TTC549 (cell line): ENCODE measurements around the gene SRMS.

Experiments used
- FAIRE-seq: peaks from 2 replicates; lab custom pipeline; 2012; peaks lifted over from hg19 to GRCh38; lab: Jason Lieb, UNC

SRMS gene

DNA sequence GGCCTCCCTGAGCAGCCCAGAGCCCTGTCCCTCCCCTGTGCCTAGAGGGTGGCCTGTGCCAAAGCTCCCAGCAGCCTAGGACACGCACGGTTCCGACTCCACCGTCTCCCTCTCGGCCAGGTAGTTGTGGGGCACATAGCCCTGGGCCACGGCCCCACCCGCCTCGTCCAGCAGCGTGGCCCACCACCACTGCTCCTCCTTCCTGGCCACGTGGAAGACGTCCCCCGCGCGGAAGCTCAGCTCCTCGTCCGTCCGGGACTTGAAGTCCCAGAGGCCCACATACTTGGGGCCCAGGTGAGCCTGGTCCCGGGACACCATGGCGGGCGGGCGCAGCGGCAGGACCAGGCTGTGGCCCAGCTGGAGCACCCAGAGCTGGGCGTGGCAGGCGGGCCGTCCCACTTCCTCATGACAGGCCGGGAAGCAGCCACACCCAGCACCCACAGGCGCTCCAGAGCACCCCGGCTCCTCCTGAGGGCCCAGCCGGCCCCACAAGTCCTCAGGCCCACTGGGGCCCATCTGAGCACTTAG lies 10.5 kb downstream of the SRMS start, which contains the start of gene PTK6:
PTK6 (minus strand) TSS at position 380 of the 528 bp plus-strand sequence; CDS start at position 318, 62 bp downstream.
- no peak for FAIRE-seq

DNA sequence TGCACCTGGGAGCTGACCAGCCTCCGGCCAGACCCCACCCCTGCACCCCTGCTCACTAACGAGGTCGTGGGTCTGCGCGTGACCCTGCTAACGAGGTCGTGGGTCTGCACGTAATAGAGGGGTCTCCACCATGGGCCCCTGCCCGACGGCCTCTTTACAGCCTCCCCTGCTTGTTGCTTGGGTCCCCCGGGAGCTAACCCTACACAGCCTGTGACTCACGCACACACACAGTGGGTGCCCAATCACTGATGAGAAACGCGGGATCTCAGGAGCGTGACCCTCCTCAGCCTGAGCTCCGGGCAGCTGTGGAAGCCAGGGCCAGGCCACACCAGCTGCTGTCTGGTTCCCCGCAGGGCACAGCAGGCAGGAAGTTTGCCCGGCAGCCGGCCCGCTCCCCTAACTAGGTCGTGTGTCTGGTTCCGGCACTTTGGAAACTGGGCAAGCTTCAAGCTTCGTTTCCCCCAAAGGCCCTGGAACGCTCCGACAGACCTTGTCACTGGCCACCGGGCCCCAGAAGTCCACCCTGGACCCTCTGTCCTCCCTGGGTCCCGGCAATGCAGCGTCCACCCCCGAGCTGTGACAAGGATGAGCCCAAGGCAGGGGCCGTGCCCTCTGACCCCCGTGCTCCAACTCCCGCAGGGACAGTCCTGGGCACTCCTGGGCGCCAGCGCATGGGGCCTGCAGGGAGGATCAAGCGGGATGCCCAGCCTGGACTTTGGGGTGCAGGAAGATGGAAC lies 11.1 kb downstream of the SRMS start:
- no peak for FAIRE-seq

DNA sequence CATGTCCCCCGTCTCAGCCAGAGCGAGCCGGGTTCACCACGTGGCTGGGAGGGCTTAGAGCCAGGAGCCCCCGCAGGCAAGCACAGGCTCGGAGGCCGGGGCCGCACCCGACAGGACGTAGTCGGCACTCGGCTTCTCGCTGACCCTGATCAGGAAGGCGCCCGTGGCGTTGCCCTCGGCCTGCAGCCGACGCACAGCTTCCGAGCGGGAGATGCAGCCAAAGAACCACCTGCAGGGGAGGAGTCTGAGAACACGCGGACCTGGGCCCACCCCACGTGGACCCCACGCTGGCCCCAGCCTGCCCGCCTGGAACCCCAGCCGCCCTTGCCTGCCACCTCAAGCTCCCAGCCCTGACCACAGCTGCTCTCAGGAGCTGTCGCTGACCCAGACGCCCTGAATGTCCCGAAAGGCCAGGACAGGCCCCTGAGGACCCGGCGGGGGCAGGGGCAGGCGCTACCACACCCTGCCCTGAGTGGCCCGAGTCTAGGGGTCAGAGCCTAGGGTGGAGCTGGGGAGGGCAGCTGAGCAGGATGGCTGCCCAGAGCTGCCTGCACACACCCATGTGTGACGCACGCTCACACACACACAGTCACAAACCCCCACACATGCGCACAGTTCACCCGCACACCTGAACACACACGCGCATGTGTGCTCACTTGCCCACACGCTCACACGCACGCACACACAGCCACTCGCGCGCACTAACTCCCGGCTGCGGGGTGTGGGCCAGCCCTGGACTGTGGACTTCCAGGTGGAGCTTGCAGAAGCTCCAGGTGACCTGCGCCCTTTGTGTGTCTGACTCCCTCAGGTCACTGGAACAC lies 12.5 kb downstream of the SRMS start:
- no peak for FAIRE-seq

DNA sequence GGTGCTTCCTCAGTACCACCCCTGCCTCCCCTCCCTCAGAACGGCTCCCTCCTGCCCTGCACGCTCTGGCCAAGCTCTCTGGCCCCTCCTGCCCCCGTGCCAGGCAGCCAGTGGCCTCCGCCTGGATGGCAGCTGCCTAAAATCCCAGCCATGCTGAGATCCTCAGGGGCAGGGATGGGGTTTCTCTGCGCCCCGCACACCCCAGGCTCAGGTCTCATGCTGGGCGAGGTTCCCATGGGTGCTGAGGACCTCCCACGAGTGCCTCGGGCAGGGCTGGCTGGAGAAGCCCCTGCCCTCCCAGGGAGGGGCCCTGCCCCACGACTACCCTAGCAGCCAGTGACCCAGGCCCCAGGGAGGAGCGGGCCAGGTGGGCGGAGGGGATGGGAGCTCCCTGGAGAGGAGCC lies 13.1 kb downstream of the SRMS start:
- no peak for FAIRE-seq

DNA sequence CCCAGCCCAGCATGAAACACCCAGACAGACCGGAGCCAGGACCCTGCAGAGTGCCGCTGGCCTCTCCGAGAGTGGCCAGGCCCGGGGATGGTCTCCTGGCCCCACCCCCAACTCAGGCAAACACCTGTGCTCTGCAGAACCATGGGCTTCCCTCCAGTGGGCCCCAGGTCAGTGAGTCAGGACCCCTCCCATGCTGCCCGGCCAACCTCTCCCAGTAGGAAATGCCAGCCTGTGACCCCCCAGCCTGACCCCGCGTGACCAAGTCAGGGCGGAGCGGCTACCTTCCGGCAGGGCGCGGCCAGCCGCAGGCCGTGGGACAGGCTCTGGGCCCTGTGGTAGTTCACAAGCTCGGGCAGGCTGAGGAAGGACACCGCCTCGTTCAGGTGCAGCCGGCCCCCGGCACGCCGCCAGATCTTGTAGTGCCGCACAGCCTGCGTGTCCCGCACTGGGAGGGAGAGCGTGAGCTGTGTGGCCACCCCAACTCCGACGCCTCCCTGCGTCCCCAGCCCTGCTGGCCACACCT lies 13.6 kb downstream of the SRMS start:
- FAIRE-seq: no peak

DNA sequence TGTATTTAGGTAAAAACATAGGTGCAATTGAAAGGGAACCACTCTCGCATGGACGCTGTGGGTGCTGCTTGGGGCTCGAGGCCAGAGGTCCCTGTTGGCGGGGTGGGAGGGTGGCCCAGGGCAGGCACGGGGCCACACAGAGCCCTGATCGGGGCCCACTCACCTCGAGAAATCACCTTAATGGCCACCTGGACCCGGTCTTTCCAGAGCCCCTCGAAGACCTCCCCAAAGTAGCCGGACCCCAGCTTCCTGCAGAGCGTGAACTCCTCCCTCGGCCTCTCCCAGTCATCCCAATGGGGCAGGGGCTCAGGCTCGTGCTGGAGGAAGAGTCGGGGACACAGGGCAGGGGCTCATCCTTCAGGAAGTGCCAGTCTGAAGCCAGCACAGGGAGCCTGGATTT lies 14.2 kb downstream of the SRMS start:
- no peak for FAIRE-seq

DNA sequence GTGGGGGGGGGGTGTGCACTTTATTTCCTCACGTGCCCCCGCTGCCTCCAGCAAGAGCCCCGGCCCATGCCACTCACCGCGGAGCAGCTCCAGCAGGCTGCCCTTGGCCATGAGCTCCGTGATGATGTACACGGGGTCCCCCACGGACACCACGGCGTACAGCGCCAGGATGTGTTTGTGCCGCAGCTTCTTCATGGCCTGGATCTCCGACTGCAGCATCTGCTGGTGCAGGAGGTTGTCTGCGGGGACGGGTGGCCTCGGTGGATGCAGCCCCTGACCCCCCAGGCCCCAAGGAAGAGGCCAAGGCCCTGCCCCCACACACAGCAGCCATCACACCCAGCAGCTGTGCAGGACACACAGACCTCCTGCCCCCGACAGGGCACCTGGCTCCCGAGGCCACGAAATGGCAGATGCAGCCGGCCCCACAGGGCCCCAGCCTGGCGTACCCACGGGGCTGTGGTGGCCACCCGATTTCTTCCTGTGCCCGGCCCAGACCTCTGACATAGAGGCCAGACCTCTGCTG lies 15.0 kb downstream of the SRMS start:
- FAIRE-seq: no peak

DNA sequence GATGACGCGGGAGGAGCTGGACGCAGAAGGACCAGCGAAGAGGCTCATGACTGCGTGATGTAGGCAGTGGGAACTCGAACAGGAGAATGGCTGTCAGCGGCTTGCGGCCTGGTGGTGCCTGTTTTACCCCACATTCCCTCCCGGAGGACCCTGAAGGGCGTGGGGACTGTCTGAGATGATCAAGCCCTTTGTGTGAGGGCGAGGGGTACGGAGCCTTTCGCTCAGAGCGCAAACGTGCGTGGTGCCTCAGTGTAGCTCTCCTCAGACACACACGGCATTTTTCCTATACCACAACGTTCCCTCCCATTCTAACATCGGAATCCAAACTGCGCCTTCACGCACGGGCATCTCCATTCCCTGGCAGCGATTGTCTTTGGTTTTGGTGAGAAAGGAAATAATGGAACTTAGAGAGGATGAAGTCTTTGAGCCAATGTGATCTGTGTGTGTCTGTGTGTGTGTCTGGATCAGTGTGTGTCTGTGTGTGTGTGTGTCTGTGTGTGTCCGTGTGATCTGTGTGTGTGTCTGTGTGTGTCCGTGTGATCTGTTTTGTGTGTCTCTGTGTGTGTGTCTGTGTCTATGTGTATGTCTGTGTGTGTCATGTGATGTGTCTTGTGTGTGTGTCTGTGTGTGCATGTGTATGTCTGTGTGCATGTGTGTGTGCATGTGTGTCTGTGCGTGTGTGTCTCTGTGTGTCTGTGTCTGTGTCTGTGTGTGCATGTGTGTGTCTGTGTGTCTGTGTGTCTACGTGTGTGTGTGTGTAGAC lies 15.7 kb downstream of the SRMS start:
- FAIRE-seq: no peak

DNA sequence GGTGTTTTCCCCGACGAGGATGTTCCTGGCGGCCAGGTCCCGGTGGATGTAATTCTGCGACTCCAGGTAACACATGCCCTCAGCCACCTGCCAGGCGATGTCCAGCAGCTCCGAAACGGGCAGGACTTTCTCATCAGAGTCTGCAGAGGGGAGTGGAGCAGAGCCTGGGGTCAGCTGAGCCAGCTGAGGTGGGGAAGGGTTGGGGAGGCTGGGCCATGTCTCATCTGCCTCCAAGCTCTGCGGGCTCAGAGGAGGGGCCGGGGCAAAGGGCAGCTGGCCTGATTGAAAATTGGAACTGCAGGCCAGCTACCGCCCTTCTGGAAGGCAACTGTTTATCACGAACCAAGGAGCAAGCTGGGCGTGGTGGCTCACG lies 16.8 kb downstream of the SRMS start:
- FAIRE-seq: no peak

DNA sequence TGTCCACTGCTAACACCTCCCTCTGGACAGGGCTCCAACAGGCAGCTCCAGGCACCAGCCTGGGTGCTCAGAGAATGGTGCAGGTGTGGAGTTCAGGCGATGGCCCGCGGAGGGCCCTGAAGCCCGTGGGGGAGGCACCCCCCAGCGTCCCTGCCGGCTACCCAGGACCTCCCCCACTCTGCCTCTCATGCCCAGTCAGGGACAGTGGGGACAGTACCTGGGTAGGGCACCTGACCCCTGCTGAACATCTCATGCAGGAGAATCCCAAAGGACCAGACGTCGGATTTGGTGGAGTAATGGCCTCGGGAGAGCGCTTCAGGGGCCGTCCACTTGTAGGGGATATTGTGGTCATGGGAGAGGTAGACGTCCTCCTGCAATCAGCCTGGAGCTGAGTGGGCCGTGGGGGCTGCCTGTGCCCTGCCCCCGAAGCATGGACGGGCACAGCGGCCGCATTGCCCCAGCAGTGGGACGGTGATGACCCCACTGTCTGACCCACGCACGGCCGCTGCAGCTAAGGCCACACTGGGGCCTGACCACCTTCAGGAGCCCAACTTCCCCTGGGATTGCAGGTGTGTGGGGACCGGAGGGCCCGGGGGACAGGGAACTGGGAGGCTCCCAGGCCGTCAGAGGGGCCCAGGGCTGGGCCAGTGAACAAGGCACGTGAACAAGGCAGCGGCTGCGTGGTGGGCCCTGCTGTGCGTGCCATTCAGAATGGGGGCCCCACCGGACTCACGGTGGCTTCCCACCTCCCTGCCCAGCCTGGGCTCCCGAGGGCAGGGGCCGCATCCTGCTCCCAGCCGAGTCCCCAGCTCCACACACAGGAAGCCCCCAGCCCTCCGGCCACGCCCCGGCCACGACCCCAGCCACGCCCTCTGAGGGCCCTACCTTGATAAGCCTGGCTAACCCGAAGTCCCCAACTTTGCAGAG lies 17.4 kb downstream of the SRMS start:
- no peak for FAIRE-seq

DNA sequence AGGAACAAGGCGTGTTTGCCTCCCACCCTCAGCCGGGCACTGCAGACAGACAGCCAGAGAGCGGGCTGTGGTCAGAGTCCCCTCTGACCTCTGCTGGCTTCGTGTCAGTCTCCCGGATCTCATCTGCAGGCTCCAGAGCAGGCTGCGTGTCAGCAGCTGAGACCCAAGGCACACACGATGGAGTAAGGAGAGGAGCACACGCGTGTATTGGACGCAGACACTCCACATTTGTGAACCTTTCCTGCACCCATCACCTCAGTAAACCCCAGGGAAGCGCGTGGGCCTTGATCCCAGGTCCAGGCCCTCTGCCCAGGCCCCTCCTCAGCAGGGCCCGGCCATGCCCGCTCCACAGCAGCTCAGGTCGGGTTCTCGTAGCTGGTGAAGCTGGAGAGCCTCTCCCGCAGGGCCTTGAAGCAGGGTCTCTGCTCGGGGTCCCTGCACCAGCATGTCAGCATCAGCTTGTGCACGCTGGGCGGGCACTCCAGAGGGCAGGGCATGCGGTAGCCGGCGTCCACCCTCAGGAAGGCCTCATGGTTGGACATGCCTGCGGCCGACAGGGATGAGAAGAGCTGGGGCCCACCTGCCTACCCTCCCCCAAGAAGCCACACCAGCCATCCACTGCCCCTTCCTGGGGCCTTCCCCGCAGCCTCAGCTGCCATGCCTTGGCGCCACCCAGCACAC lies 18.2 kb downstream of the SRMS start:
- FAIRE-seq: no peak

DNA sequence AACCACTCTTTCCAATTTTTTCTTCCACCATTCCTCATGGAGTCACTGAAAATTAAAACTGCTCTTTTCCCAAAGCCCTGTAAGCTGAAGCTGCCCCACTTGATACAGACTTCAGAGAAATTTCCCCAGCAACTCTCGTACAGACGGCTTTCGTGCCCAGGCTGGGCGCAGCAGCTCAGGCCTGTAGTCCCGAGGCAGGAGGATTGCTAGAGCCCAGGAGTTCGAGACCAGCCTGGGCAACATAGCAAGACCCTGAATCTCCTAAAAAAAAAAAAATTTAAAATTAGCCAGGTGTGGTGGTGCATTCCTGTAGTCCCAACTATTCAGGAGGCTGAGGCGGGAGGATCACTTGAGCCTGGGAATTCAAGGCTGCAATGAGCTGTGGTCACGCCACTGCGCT lies 20.4 kb downstream of the SRMS start:
- no peak for FAIRE-seq

DNA sequence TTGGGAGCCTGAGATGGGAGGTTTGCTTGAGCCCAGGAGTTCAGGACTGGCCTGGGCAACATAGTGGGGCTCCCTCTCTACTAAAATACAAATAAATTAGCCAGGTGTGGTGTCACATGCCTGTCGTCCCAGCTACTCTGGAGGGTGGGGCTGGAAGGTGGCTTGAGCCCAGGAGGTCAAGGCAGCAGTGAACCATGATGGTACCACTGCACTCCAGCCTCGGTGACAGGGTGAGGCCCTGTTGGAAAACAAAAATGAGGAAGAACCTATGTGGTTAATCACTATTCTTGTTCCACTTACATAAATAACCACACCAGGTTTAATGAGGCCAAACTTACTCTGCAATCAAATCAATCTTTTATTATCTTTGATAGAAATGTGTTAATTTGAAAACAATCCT lies 21.6 kb downstream of the SRMS start:
- no peak for FAIRE-seq

DNA sequence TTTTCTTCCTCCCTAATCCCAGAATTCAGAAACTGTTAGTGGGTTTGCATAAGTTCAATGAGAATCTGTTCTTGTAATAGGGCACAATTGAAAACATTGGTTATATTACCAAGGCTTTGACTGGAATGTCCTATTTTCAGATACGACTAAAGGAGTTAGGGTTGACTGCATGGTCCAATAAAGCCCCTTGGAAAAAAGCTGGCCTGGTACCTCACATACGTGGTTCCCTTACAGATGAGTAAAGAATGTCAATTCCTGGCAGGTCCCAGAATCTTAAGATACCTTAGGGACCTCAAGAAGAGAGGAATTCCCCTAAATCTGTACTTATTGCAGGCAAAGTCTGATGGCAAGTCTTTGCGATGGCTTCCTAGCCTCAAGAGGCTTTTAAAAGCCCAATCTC lies 22.4 kb downstream of the SRMS start:
- no peak for FAIRE-seq

DNA sequence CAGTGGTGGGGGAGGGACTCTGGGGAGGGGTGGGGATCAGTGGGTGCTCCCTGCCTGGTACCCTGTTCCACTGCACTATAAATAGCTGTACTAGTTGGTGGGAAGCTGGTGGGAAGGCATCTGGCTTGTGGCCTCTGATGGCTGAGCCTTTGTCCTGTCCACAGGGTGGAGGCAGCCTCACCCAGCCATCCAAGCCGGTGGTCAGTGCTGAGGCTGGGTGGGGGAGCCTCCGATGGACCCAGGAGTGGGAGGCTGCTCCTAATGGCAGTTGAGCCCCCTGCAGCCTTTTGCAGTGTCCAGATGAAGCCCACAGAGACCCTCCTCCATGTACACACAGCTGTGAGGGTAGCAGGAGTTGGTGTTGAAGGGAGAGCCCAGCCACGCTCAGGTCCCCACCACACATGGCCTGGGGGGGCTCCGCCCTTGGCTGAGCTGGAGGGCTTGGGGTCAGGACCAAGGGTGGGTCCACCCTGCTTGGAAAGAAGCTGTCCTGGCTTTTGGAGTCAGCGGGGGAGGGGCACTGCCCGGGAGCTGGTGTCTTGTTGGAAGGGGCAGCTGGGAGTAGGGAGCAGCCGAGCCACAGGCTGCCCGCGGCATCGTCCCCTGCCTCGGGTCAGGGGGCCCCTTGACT lies 24.5 kb downstream of the SRMS start:
- FAIRE-seq: no peak

DNA sequence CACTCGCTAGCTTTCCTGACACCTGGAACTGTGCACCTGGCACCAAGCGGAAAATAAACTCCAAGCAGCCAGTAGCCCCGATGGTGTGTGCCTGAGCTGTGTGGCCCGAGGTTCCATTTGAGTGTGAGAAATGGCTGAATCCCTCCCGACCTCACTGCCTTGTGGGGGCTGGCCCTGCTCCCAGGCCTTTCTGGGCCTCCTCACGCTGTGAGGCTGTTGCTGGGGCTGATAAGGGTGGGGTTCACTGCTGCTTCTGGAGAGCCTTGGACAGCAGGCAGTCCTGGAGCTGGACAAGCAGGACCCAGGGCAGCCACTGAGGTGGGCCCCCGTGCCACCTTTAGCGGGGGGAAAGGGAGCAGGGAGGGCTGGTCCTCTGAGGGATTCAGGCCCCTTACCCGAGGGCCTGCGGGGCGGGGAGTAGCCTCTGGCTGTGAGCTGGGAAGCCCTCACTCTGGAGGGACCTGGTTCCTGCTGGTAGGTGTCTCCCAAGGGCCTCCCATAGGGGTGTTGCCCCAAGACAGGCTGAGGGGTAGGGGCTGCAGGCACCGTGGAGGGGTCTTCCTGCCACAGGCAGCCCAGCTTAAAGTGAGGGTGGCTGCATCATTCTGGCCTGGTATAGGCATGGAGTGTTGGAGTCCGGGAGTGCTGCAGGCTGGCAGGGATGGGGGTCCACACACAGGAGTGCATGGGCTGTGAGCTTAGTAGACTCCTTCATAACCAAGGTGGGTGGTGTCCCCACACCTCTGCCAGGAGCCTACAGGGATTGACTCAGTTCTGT lies 25.3 kb downstream of the SRMS start:
- no peak for FAIRE-seq

DNA sequence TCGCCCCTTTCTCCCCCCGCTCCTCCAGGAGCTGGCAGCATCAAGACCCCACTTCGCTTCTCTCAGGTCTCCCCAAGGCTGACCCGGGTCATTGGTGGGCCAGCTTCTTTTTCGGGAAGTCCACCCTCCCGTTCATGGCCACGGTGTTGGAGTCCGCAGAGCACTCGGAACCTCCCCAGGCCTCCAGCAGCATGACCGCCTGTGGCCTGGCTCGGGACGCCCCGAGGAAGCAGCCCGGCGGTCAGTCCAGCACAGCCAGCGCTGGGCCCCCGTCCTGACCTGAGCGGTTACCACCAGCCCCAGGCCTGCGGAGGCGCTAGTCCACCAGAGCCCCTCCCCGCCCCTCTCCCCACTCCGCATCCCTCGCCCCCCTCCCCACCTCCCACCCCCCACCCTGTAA lies 25.9 kb downstream of the SRMS start:
- no peak for FAIRE-seq

DNA sequence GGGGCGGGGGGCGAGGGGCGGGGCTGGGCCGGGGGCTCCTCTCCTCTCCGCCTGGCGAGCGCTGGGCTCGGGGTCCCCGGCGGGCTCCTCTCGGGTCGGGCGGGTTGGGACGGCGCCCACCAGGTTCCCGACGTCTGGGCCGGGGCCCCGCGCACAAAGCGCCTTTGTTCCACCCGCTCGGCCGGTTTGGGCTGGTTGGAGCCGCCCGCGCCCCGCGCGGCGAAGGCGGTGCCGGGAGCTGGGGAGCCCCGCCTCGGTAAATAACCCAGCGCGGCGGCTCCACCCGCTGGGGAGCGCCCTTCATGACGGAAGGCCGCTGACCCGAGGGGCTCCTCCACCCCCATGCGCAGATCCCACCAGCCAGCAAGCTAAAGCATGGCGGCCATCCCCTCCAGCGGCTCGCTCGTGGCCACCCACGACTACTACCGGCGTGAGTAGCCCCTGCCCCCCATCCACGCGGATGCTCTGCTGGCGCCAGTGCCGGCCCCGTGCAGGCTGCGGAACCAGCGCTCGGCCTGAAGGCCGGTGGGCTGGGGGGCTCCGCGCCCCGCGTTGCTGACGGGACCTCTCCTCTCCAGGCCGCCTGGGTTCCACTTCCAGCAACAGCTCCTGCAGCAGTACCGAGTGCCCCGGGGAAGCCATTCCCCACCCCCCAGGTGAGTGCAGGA lies 26.5 kb downstream of the SRMS start:
- FAIRE-seq: no peak

DNA sequence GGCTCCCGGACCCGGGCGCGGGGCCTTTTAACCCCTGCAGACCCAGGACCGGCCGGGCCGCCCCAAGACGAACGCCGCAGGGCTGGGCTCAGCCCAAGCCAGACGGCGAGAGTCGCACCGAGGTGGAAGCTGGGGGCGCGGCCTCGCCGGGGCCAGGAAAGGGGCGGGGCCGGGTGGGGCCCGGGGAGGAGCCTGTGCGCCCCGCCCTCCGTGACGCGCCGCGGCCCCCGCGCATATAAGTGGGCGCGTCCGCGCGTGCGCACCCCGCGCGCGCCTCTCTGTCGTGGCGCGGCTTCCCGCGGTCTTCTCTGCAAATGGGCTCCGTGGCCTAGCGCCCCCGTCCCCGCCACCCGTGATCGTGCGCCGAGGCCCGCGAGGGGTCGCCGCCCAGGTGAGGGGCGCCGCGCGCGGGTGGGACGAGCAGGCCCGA lies 27.0 kb downstream of the SRMS start, which contains the start of gene PPDPF:
PPDPF (plus strand) TSS at position 262 of the 430 bp plus-strand sequence. CDS start 544 bp downstream, outside the sequence.
- FAIRE-seq: no peak
